ENCODE data around the gene P2RX4.
"Not testable (repeated sequence)": the region's sequence is repeated elsewhere in the genome, so short reads cannot be mapped to it uniquely, and the experiment has no call there.

Gene P2RX4

GRCh38 chr12:121251838-121252237, 41.9 kb downstream of the P2RX4 start:
- no peak for DNase-seq (ENCODE audit: extremely low spot score)
- TF ChIP-seq, protein P1, sequence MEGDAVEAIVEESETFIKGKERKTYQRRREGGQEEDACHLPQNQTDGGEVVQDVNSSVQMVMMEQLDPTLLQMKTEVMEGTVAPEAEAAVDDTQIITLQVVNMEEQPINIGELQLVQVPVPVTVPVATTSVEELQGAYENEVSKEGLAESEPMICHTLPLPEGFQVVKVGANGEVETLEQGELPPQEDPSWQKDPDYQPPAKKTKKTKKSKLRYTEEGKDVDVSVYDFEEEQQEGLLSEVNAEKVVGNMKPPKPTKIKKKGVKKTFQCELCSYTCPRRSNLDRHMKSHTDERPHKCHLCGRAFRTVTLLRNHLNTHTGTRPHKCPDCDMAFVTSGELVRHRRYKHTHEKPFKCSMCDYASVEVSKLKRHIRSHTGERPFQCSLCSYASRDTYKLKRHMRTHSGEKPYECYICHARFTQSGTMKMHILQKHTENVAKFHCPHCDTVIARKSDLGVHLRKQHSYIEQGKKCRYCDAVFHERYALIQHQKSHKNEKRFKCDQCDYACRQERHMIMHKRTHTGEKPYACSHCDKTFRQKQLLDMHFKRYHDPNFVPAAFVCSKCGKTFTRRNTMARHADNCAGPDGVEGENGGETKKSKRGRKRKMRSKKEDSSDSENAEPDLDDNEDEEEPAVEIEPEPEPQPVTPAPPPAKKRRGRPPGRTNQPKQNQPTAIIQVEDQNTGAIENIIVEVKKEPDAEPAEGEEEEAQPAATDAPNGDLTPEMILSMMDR (IDR thresholded peaks at IDR 0.05; ENCODE audit: control extremely low read depth, extremely low read depth, low read depth, missing control alignments) = no peak
- POLR2A ChIA-PET = no interaction called here
- CTCF ChIA-PET = interaction anchor here (0.6 to 1.3 kb wide), 3 partner anchors 13 to 21 kb away, joined by 3 read pairs; no protein-coding TSS in a partner anchor

DNA sequence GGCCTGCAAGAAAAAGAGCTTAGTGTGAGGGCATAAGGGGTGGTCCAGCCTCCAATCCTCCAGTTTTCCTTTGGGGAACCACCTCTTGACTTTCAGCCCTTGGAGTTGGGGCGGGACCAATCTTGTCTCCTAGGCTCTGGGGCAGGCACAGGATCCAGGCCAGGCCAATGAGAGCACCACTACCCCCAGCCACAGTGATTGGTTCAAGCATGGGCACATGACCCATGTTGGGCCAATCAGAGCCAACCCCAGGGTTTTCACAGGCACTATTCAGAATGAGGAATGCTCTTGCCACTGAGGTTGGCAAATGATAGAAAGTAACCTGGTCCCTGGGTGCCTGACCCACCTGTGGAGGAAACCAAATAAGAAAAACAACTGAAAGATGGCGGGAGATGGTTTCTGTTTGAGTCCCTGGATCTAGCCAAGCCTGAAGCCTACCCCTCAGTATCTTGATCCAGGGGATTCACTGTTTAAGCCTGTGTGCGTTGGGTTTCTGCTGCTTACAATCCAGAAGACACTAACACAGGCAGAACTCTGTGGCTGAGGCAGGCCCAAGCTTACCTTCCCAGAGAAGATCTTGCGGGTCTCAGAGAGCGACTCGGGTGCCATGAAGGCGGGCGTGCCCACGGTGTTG, 42.9 kb downstream of the P2RX4 start:
- DNase-seq (ENCODE audit: extremely low spot score) = no peak
- CTCF ChIA-PET = interaction anchor here (1.0 kb wide), 1 partner anchor 14 kb away, joined by 3 read pairs; no protein-coding TSS in a partner anchor
- POLR2A ChIA-PET = no interaction called here
- TF ChIP-seq, protein P1 (IDR thresholded peaks at IDR 0.05; ENCODE audit: control extremely low read depth, extremely low read depth, low read depth, missing control alignments) = no peak

DNA sequence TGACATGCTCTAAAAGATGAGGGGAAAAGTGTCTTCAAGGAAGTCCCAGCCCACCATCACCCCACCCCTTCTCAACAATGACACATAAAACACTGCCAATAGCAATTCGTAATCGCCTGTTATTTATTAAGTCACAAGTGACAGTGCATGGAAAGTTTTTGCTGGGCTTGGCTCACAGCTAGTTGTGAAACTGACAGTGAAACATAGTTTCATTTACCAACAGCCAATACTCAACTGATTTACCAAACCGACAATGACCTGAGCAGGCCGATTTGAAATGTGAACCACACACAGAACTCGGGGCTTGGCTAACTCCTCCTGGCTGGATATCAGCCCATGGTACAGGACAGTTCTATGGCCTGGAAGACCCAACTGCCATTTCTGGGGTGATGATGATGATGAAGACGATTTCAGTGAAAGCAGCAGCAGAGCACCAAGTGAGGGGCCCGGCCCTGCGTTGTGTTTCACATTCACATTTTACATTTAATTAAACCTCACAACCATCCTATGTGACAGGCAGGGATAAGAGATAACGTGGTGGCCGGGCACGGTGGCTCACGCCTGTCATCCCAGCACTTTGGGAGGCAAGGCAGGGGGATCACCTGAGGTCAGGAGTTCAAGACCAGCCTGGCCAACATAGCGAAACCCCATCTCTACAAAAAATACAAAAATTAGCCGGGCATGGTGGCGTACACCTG, 43.9 kb downstream of the P2RX4 start:
- POLR2A ChIA-PET = no interaction called here
- CTCF ChIA-PET = interaction anchor here (2.5 kb wide), 1 partner anchor 15 kb away, joined by 8 read pairs; no protein-coding TSS in a partner anchor
- no peak for DNase-seq (ENCODE audit: extremely low spot score)
- TF ChIP-seq, protein P1 (IDR thresholded peaks at IDR 0.05; ENCODE audit: control extremely low read depth, extremely low read depth, low read depth, missing control alignments) = no peak

GRCh38 chr12:121255433-121255832, 45.5 kb downstream of the P2RX4 start:
- ChIA-PET POLR2A (no interaction called here), CTCF (interaction anchor here (2.5 kb wide), 1 partner anchor 17 kb away, joined by 8 read pairs; no protein-coding TSS in a partner anchor)
- TF ChIP-seq, protein P1 (IDR thresholded peaks at IDR 0.05; ENCODE audit: control extremely low read depth, extremely low read depth, low read depth, missing control alignments) = no peak
- no peak for DNase-seq (ENCODE audit: extremely low spot score)

DNA sequence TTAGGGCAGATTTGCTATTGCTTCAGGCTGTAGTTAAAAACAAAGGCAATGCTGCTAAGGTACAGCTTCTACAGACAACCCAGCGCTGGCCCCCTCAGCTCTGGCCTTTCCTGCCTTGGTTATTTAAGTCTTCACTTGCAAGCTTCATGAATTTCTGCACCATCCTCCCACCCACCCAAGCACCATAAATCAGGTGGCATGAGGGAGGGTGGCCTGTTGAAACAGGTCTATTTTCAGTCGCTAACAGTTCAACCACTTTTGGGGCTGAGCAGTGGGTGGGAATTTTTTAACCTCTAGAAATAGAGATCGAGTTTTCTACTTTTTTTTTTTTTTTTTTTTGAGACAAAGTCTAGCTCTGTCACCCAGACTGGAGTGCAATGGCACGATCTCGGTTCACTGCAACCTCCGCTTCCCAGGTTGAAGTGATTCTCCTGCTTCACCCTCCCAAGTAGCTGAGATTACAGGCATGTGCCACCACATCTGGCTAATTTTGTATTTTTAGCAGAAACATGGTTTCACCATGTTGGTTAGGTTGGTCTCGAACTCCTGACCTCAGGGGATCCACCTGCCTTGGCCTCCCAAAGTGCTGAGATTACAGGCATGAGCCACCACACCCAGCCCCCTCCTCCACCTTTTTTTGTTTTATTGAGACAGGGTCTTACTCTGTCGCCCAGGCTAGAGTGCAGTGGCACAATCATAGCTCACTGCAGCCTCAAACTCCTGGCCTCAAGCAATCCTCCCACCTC, 47.9 kb downstream of the P2RX4 start:
- ChIA-PET CTCF (interaction anchor here (1.2 to 2.1 kb wide), 4 partner anchors 9 to 37 kb away, joined by 3 to 9 read pairs (median 6); no protein-coding TSS in a partner anchor), POLR2A (interaction anchor here (0.6 to 0.7 kb wide), 3 partner anchors 23 to 542 kb away, joined by 3 to 6 read pairs (median 3); no protein-coding TSS in a partner anchor)
- not testable (repeated sequence) for DNase-seq (ENCODE audit: extremely low spot score)

DNA sequence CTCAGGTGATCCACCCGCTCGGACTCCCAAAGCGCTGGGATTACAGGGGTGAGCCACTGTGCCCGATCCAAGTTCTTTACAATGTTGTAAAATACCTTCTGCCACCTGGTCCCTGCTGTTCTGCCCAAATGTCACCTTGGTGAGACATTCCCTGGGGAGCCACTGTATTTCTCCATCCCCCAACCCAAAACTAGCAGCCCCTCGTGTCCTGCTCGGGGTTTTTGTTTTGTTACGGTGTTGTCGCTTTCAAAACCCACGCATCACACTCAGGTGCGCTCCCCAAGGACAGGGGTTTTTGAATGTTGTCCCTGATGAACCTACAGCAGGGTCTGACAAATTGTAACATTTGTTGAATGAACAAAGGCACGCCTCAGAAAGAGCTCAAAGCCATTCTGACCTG, 49.1 kb downstream of the P2RX4 start:
- DNase-seq (ENCODE audit: extremely low spot score) = no peak
- ChIA-PET CTCF (interaction anchor here (1.9 to 2.1 kb wide), 2 partner anchors 12 to 20 kb away, joined by 7 to 9 read pairs; no protein-coding TSS in a partner anchor), POLR2A (no interaction called here)
- TF ChIP-seq, protein P1 (IDR thresholded peaks at IDR 0.05; ENCODE audit: control extremely low read depth, extremely low read depth, low read depth, missing control alignments) = no peak

Measured in GM10248 (cell line).